HepG2 (cell line): ENCODE data around the gene LRRC25.

Experiments
- CTCF ChIP-seq: sonication (generic); formaldehyde crosslinking; IDR thresholded peaks from 2 replicates; pipeline ENCODE4 v1.5.0; 2020; ENCODE audit warnings: mild to moderate bottlenecking, missing genetic modification reagents, moderate library complexity
- NR2F1 ChIP-seq, 2 experiments: fragments of 450-650 bp in 1 of 2; formaldehyde crosslinking in 1 of 2; IDR thresholded peaks; 2 replicates each; pipeline versions ENCODE4 v1.5.0 to v1.6.1; 2016 to 2020; ENCODE audit warnings: mild to moderate bottlenecking in 1 of 2, missing compliant biosample characterization in 1 of 2, missing genetic modification reagents in 1 of 2, moderate library complexity in 1 of 2
- NR2F6 ChIP-seq, 2 experiments: IDR thresholded peaks; 2 replicates each; pipeline ENCODE4 v1.6.1; 2016; ENCODE audit warnings: antibody characterized with exemption in 1 of 2, mild to moderate bottlenecking in 1 of 2
- ZBTB25 ChIP-seq: IDR thresholded peaks from 2 replicates; pipeline ENCODE4 v1.6.1; 2018; ENCODE audit warnings: missing genetic modification reagents
- ZNF121 ChIP-seq: sonication (generic); formaldehyde crosslinking; IDR thresholded peaks from 2 replicates; pipeline ENCODE4 v1.5.0; 2020; ENCODE audit warnings: mild to moderate bottlenecking, missing genetic modification reagents
- TF ChIP-seq, protein P1 (sequence below): sonication (generic); formaldehyde crosslinking; IDR thresholded peaks from 2 replicates; pipeline ENCODE4 v1.4.0; 2020; ENCODE audit warnings: missing genetic modification reagents

GRCh38 chr19:18428173-18428786 is 30.9 kb upstream of the LRRC25 start:
- no peak for TF ChIP-seq NR2F1 (CRISPR knock-in tag; IDR thresholded peaks at IDR 0.05)
- no peak for TF ChIP-seq CTCF (CRISPR knock-in tag)
- TF ChIP-seq ZBTB25 (CRISPR knock-in tag), result no peak
- TF ChIP-seq NR2F6 (IDR thresholded peaks at IDR 0.05), result no peak
- TF ChIP-seq NR2F6 (CRISPR knock-in tag; IDR thresholded peaks at IDR 0.05), result no peak
- TF ChIP-seq, protein P1, sequence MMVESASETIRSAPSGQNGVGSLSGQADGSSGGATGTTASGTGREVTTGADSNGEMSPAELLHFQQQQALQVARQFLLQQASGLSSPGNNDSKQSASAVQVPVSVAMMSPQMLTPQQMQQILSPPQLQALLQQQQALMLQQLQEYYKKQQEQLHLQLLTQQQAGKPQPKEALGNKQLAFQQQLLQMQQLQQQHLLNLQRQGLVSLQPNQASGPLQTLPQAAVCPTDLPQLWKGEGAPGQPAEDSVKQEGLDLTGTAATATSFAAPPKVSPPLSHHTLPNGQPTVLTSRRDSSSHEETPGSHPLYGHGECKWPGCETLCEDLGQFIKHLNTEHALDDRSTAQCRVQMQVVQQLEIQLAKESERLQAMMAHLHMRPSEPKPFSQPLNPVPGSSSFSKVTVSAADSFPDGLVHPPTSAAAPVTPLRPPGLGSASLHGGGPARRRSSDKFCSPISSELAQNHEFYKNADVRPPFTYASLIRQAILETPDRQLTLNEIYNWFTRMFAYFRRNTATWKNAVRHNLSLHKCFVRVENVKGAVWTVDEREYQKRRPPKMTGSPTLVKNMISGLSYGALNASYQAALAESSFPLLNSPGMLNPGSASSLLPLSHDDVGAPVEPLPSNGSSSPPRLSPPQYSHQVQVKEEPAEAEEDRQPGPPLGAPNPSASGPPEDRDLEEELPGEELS, result no peak
- TF ChIP-seq ZNF121, result no peak
